ENCODE measurements around the gene TPCN2. TPM values are rescaled to one million over a fixed set of nuclear protein-coding genes. Genes with fewer than 3 reads are reported as not detected.

Gene TPCN2
- total and polyA plus RNA-seq, 2 of the 8 experiments (the other 6 are each of a cell fraction or from before 2014, with no cell fraction given) = 9.7 to 18.6 TPM

GRCh38 chr11:69165775-69166174 lies 117.0 kb downstream of the TPCN2 start:
- no peaks in the 10 kb centered on the region for H3K36me3 ChIP-seq (ENCODE audit: control insufficient read depth in 2 of 4, insufficient read depth in 4 of 4, low read length in 3 of 4)
- no peak overlapping the region for H3K4ac ChIP-seq (replicated peaks; ENCODE audit: insufficient read length, low read depth, low read length)
- no peaks in the 10 kb centered on the region for H3K23me2 ChIP-seq (ENCODE audit: low read depth, low read length)
- H3K4me1 ChIP-seq (replicated peaks in 1 of 4; ENCODE audit: control insufficient read depth in 3 of 4, insufficient read depth in 4 of 4, low read length in 3 of 4) = peaks cover 0 to 7% (median 1%) of the 10 kb centered on the region in 4 experiments; a peak in 3 of 7 replicates
- FAIRE-seq (no peak), DNase-seq (ENCODE audit: low read depth in 1 of 2, low spot score in 2 of 2) (no peak)
- no peak overlapping the region for H4K91ac ChIP-seq (replicated peaks; ENCODE audit: insufficient read length, low read length)
- no peak overlapping the region for H3K23ac ChIP-seq (ENCODE audit: insufficient read length)
- no peaks in the 10 kb centered on the region for H4K20me1 ChIP-seq (replicated peaks in 1 of 2; ENCODE audit: control insufficient read depth in 1 of 2, insufficient read depth in 2 of 2, low read length in 2 of 2)
- CTCF ChIA-PET (ENCODE audit: partially characterized antibody) = interaction anchor here (1.9 kb wide), 1 partner anchor 34 kb away, joined by 6 read pairs; no protein-coding TSS in a partner anchor
- no peak overlapping the region for H3K9ac ChIP-seq (replicated peaks in 1 of 4; ENCODE audit: extremely low read depth in 1 of 4, low read depth in 3 of 4, low read length in 3 of 4)
- no peaks in the 10 kb centered on the region for H3K27me3 ChIP-seq (replicated peaks in 1 of 4; ENCODE audit: control insufficient read depth in 3 of 4, extremely low read depth in 1 of 4, insufficient read depth in 3 of 4, low read length in 3 of 4)
- WGBS, 2 experiments (ENCODE audit: extremely low coverage in 1 of 2, insufficient coverage in 1 of 2, insufficient read length in 1 of 2, insufficient replicate concordance in 2 of 2, low coverage in 1 of 2, low lambda C conversion rate in 2 of 2, missing lambda C conversion rate in 1 of 2) = 94% methylated on average over 2 of the region's 2 CpGs; no CpG with 5 or more reads in 1 of the 2 experiments
- no peak overlapping the region for H3K27ac ChIP-seq (ENCODE audit: low read depth, low read length)
- H3K4me3 ChIP-seq (ENCODE audit: extremely low read depth in 1 of 4, insufficient read depth in 2 of 4, low read depth in 3 of 4, low read length in 4 of 4) = no peak overlapping the region
- no peak overlapping the region for H3K56ac ChIP-seq (replicated peaks; ENCODE audit: insufficient read length, low read depth, low read length)
- H2AFZ ChIP-seq (ENCODE audit: low read length) = no peak overlapping the region
- H2BK20ac ChIP-seq (ENCODE audit: low read length) = no peak overlapping the region
- H3K79me1 ChIP-seq (ENCODE audit: low read depth, low read length) = no peaks in the 10 kb centered on the region
- POLR2A ChIA-PET (ENCODE audit: partially characterized antibody) = no interaction called here
- 0 out of 2 replicates have a peak overlapping the region, but pooled peaks have one; percentile 12 for H2AK5ac ChIP-seq (ENCODE audit: low read depth, low read length)
- no peak overlapping the region for H3K4me2 ChIP-seq (ENCODE audit: insufficient read depth in 1 of 2, low read depth in 2 of 2, low read length in 2 of 2)
- no peak overlapping the region for H4K8ac ChIP-seq (ENCODE audit: extremely low read depth, insufficient read depth, low read length)
- H4K5ac ChIP-seq (ENCODE audit: insufficient read length, low read depth, low read length) = no peak overlapping the region
- no peak overlapping the region for H3K18ac ChIP-seq (ENCODE audit: extremely low read depth, low read length)
- no peaks in the 10 kb centered on the region for H3K79me2 ChIP-seq (ENCODE audit: control insufficient read depth in 1 of 2, insufficient read depth in 2 of 2, low read length in 2 of 2)
- H3K9me3 ChIP-seq (ENCODE audit: insufficient read depth in 2 of 2, low read depth in 1 of 2, low read length in 1 of 2) = peaks cover 0 to 3% of the 10 kb centered on the region in 2 experiments; a peak in 2 of 4 replicates
- H2BK5ac ChIP-seq (ENCODE audit: low read depth, low read length) = no peak overlapping the region
- H2BK120ac ChIP-seq (replicated peaks; ENCODE audit: low read depth, low read length) = no peak overlapping the region
- peak overlapping the region; percentile 18; the same call in 1 of the 2 replicates for H2BK12ac ChIP-seq (ENCODE audit: low read depth, low read length)
- H3K14ac ChIP-seq (ENCODE audit: insufficient read length) = no peak overlapping the region
- TF ChIP-seq YY1 (IDR thresholded peaks at IDR 0.05; ENCODE audit: low read depth, low read length) = no peak
- TF ChIP-seq RNF2 (IDR thresholded peaks at IDR 0.05; ENCODE audit: borderline replicate concordance, low read depth, low read length, missing control alignments, poor library complexity, severe bottlenecking) = no peak
- TF ChIP-seq SIN3A (conservative IDR thresholded peaks at IDR 0.05 in 1 of 2, IDR thresholded peaks at IDR 0.05 in 1 of 2; ENCODE audit: low read depth in 1 of 2, low read length in 2 of 2) = no peak
- TF ChIP-seq EP300 (IDR thresholded peaks at IDR 0.05; ENCODE audit: borderline replicate concordance in 1 of 2, low read depth in 2 of 2, low read length in 2 of 2) = no peak
- no peak for TF ChIP-seq GTF2F1 (IDR thresholded peaks at IDR 0.05; ENCODE audit: borderline replicate concordance, low read depth, low read length)
- TF ChIP-seq TEAD4 (IDR thresholded peaks at IDR 0.05; ENCODE audit: low read depth, low read length) = no peak
- TF ChIP-seq SP4 (IDR thresholded peaks at IDR 0.05; ENCODE audit: low read length) = no peak
- no peak for TF ChIP-seq NANOG (IDR thresholded peaks at IDR 0.05; ENCODE audit: insufficient read depth, low read depth, low read length, poor library complexity, severe bottlenecking)
- TF ChIP-seq TCF12 (IDR thresholded peaks at IDR 0.05; ENCODE audit: low read depth, low read length) = no peak
- TF ChIP-seq KDM4A (IDR thresholded peaks at IDR 0.05; ENCODE audit: low read depth, low read length, severe bottlenecking) = no peak
- no peak for TF ChIP-seq JUND (IDR thresholded peaks at IDR 0.05; ENCODE audit: low read length)
- TF ChIP-seq CTBP2 (IDR thresholded peaks at IDR 0.05; ENCODE audit: borderline replicate concordance, insufficient read depth, insufficient read length, low read length) = no peak
- no peak for TF ChIP-seq SP1 (IDR thresholded peaks at IDR 0.05; ENCODE audit: low read depth, low read length)
- no peak for TF ChIP-seq SUZ12 (IDR thresholded peaks at IDR 0.05; ENCODE audit: low read length)
- H2BK15ac ChIP-seq (ENCODE audit: low read length) = no peak overlapping the region; the same call in 1 of the 2 replicates
